Measurements from ENCODE around the gene BUD13. TPM values are rescaled to one million over a fixed set of nuclear protein-coding genes. Genes with fewer than 3 reads are reported as not detected.
A peak's percentile ranks its signal among the peaks of the same experiment; 100 is the strongest.

The BUD13 gene
- total and polyA plus RNA-seq, 2 of the 13 experiments (the other 11 are each of a cell fraction or from before 2014, with no cell fraction given) = 13.3 to 25.9 TPM

DNA sequence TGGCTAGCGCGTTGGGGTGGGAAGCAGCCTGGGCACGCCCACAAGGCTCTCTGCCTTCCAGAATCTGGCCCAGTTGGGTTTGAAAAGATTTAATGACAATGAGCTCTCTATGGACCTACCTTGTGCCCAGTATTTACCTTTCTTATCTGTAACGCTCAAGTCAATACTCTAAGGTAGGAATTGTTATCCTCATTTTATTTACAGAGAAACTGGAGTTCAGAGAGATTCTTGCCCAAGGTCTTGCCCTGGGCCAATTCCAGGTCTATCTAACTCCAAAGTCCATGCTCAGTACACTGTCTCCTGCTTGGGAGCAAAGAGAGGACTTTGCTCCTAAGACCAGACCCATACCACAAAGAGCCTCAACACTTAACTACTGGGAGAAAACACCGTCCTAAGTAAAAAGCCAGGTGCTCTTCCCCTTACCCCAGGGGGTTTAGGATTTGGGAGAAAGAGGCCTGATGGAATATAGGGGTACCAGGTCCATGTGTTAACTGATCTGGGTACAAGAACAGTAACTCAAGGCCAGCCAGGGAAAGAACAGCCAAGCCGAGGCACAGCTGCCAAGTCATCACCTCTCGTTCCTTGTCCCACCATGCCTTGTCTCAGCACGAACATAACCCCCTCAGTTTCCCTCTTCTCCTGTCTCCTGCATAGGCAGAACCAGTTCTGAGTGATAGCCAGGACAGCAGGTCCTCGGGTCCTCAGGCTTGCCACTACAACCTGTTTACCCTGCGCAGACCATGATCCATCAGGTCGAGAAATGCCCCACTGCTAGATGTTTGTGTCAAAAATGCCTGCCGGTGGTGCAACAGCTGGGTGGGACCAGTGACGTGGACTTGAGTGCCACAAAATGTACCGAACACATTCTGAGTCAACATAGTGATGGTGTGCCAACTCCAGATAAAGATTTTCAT is 35.7 kb upstream of the BUD13 start (continued):
- TF ChIP-seq, protein P1, sequence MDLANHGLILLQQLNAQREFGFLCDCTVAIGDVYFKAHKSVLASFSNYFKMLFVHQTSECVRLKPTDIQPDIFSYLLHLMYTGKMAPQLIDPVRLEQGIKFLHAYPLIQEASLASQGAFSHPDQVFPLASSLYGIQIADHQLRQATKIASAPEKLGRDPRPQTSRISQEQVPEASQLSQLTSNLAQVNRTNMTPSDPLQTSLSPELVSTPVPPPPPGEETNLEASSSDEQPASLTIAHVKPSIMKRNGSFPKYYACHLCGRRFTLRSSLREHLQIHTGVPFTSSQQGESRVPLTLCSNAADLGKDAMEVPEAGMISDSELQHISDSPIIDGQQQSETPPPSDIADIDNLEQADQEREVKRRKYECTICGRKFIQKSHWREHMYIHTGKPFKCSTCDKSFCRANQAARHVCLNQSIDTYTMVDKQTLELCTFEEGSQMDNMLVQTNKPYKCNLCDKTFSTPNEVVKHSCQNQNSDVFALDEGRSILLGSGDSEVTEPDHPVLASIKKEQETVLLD (CRISPR knock-in tag; IDR thresholded peaks at IDR 0.05; ENCODE audit: low read depth) = no peak
- TF ChIP-seq, protein P2, sequence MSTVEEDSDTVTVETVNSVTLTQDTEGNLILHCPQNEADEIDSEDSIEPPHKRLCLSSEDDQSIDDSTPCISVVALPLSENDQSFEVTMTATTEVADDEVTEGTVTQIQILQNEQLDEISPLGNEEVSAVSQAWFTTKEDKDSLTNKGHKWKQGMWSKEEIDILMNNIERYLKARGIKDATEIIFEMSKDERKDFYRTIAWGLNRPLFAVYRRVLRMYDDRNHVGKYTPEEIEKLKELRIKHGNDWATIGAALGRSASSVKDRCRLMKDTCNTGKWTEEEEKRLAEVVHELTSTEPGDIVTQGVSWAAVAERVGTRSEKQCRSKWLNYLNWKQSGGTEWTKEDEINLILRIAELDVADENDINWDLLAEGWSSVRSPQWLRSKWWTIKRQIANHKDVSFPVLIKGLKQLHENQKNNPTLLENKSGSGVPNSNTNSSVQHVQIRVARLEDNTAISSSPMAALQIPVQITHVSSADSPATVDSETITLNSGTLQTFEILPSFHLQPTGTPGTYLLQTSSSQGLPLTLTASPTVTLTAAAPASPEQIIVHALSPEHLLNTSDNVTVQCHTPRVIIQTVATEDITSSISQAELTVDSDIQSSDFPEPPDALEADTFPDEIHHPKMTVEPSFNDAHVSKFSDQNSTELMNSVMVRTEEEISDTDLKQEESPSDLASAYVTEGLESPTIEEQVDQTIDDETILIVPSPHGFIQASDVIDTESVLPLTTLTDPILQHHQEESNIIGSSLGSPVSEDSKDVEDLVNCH (CRISPR knock-in tag; IDR thresholded peaks at IDR 0.05) = no peak
- TF ChIP-seq IRX3 (CRISPR knock-in tag; IDR thresholded peaks at IDR 0.05; ENCODE audit: borderline replicate concordance, low read depth) (no peak), NCOA1 (CRISPR knock-in tag; IDR thresholded peaks at IDR 0.05) (peak; percentile 92), TRIM24 (CRISPR knock-in tag; IDR thresholded peaks at IDR 0.05) (no peak), ZNF260 (CRISPR knock-in tag; IDR thresholded peaks at IDR 0.05; ENCODE audit: borderline replicate concordance, low read depth) (no peak), ZFP36L1 (CRISPR knock-in tag; IDR thresholded peaks at IDR 0.05) (peak; percentile 31; the same call in 1 of the 2 replicates), SOX5 (CRISPR knock-in tag; IDR thresholded peaks at IDR 0.05; ENCODE audit: borderline replicate concordance) (peak; percentile 97)
- TF ChIP-seq, protein P3, sequence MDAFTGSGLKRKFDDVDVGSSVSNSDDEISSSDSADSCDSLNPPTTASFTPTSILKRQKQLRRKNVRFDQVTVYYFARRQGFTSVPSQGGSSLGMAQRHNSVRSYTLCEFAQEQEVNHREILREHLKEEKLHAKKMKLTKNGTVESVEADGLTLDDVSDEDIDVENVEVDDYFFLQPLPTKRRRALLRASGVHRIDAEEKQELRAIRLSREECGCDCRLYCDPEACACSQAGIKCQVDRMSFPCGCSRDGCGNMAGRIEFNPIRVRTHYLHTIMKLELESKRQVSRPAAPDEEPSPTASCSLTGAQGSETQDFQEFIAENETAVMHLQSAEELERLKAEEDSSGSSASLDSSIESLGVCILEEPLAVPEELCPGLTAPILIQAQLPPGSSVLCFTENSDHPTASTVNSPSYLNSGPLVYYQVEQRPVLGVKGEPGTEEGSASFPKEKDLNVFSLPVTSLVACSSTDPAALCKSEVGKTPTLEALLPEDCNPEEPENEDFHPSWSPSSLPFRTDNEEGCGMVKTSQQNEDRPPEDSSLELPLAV (CRISPR knock-in tag; conservative IDR thresholded peaks at IDR 0.05; ENCODE audit: low read depth) = no peak
- TF ChIP-seq, protein P4, sequence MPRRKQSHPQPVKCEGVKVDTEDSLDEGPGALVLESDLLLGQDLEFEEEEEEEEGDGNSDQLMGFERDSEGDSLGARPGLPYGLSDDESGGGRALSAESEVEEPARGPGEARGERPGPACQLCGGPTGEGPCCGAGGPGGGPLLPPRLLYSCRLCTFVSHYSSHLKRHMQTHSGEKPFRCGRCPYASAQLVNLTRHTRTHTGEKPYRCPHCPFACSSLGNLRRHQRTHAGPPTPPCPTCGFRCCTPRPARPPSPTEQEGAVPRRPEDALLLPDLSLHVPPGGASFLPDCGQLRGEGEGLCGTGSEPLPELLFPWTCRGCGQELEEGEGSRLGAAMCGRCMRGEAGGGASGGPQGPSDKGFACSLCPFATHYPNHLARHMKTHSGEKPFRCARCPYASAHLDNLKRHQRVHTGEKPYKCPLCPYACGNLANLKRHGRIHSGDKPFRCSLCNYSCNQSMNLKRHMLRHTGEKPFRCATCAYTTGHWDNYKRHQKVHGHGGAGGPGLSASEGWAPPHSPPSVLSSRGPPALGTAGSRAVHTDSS (CRISPR knock-in tag; conservative IDR thresholded peaks at IDR 0.05) = no peak
- TF ChIP-seq, protein P5, sequence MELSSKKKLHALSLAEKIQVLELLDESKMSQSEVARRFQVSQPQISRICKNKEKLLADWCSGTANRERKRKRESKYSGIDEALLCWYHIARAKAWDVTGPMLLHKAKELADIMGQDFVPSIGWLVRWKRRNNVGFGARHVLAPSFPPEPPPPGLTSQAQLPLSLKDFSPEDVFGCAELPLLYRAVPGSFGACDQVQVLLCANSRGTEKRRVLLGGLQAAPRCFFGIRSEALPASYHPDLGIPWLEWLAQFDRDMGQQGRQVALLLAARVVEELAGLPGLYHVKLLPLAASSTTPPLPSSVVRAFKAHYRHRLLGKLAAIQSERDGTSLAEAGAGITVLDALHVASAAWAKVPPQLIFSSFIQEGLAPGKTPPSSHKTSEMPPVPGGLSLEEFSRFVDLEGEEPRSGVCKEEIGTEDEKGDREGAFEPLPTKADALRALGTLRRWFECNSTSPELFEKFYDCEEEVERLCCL (CRISPR knock-in tag; IDR thresholded peaks at IDR 0.05; ENCODE audit: borderline replicate concordance) = no peak

All from HepG2 (cell line).